Uterus (tissue), 2 donors: ENCODE data around the gene CEND1.

Experiments used
- CTCF ChIP-seq, 4 experiments: fragments of 200-600 bp in 2 of 4; fragments of 450-650 bp in 2 of 4; sonication (generic) in 2 of 4; IDR thresholded peaks; one replicate each; pipeline ENCODE4 v1.5.1; 2016 to 2019; ENCODE audit warnings: antibody characterized with exemption in 4 of 4, mild to moderate bottlenecking in 2 of 4, moderate library complexity in 1 of 4
- POLR2A ChIP-seq, 2 donors: fragments of 450-650 bp; IDR thresholded peaks; one replicate each; pipeline ENCODE4 v1.6.1; 2016; ENCODE audit warnings: antibody characterized with exemption in 2 of 2, mild to moderate bottlenecking in 1 of 2, moderate library complexity in 1 of 2

- TF ChIP-seq CTCF (IDR thresholded peaks at IDR 0.05), result peak in 1 of 4 experiments; percentile 13
- TF ChIP-seq POLR2A (IDR thresholded peaks at IDR 0.05), result no peak
Observed at GRCh38 chr11:810040-810567, 20.2 kb upstream of the CEND1 start.
